ENCODE measurements around the gene BHLHE23.

The BHLHE23 gene

GRCh38 chr20:63025534-63026331 lies 19.0 kb upstream of the BHLHE23 start:
- Histone ChIP-seq H3K9ac (ENCODE audit: low read depth, low read length) (no peak overlapping the region), H3K4me1 (ENCODE audit: insufficient read depth, low read length) (peaks cover 5% of the 10 kb centered on the region; the same call in 1 of the 2 replicates), H3K9me3 (ENCODE audit: control insufficient read depth, insufficient read depth, low read length) (no peaks in the 10 kb centered on the region), H3K36me3 (ENCODE audit: insufficient read depth, low read length) (no peaks in the 10 kb centered on the region)

- H3K9ac ChIP-seq (ENCODE audit: low read depth, low read length) = no peak overlapping the region
- H3K4me1 ChIP-seq (ENCODE audit: insufficient read depth, low read length) = peaks cover 3% of the 10 kb centered on the region; the same call in 1 of the 2 replicates
- H3K36me3 ChIP-seq (ENCODE audit: insufficient read depth, low read length) = no peaks in the 10 kb centered on the region
- no peaks in the 10 kb centered on the region for H3K9me3 ChIP-seq (ENCODE audit: control insufficient read depth, insufficient read depth, low read length)
Measured at GRCh38 chr20:63024573-63025392, 18.0 kb upstream of the BHLHE23 start.

- Histone ChIP-seq H3K9me3 (ENCODE audit: control insufficient read depth, insufficient read depth, low read length) (no peaks in the 10 kb centered on the region), H3K9ac (ENCODE audit: low read depth, low read length) (no peak overlapping the region), H3K36me3 (ENCODE audit: insufficient read depth, low read length) (no peaks in the 10 kb centered on the region), H3K4me1 (ENCODE audit: insufficient read depth, low read length) (no peaks in the 10 kb centered on the region; the same call in 1 of the 2 replicates)
Measured at GRCh38 chr20:63023936-63024571, 17.3 kb upstream of the BHLHE23 start.

- H3K4me1 ChIP-seq (ENCODE audit: insufficient read depth, low read length) = no peaks in the 10 kb centered on the region; the same call in 1 of the 2 replicates
- H3K9ac ChIP-seq (ENCODE audit: low read depth, low read length) = no peak overlapping the region
- H3K9me3 ChIP-seq (ENCODE audit: control insufficient read depth, insufficient read depth, low read length) = no peaks in the 10 kb centered on the region
- no peaks in the 10 kb centered on the region for H3K36me3 ChIP-seq (ENCODE audit: insufficient read depth, low read length)
Measured at GRCh38 chr20:63023071-63023935, 16.5 kb upstream of the BHLHE23 start.

- H3K9ac ChIP-seq (ENCODE audit: low read depth, low read length) = no peak overlapping the region
- H3K4me1 ChIP-seq (ENCODE audit: insufficient read depth, low read length) = no peaks in the 10 kb centered on the region; the same call in 1 of the 2 replicates
Measured at GRCh38 chr20:63022501-63022900, 15.7 kb upstream of the BHLHE23 start.

GRCh38 chr20:63021356-63022321 lies 14.9 kb upstream of the BHLHE23 start:
- Histone ChIP-seq H3K36me3 (ENCODE audit: insufficient read depth, low read length) (no peaks in the 10 kb centered on the region), H3K4me1 (ENCODE audit: insufficient read depth, low read length) (no peaks in the 10 kb centered on the region), H3K9me3 (ENCODE audit: control insufficient read depth, insufficient read depth, low read length) (no peaks in the 10 kb centered on the region), H3K9ac (ENCODE audit: low read depth, low read length) (no peak overlapping the region)

More at GRCh38 chr20:63022501-63022900, 15.7 kb upstream of the BHLHE23 start:
- H3K36me3 ChIP-seq (ENCODE audit: insufficient read depth, low read length) = no peaks in the 10 kb centered on the region
- H3K9me3 ChIP-seq (ENCODE audit: control insufficient read depth, insufficient read depth, low read length) = no peaks in the 10 kb centered on the region

- H3K9ac ChIP-seq (ENCODE audit: low read depth, low read length) = no peak overlapping the region
- no peaks in the 10 kb centered on the region for H3K36me3 ChIP-seq (ENCODE audit: insufficient read depth, low read length)
- no peaks in the 10 kb centered on the region for H3K9me3 ChIP-seq (ENCODE audit: control insufficient read depth, insufficient read depth, low read length)
- no peaks in the 10 kb centered on the region; the same call in 1 of the 2 replicates for H3K4me1 ChIP-seq (ENCODE audit: insufficient read depth, low read length)
Measured at GRCh38 chr20:63020681-63021080, 13.9 kb upstream of the BHLHE23 start.

- H3K4me1 ChIP-seq (ENCODE audit: insufficient read depth, low read length) = peaks cover 7% of the 10 kb centered on the region; the same call in 1 of the 2 replicates
- no peak overlapping the region for H3K9ac ChIP-seq (ENCODE audit: low read depth, low read length)
- H3K9me3 ChIP-seq (ENCODE audit: control insufficient read depth, insufficient read depth, low read length) = peaks cover under 1% of the 10 kb centered on the region; the same call in 1 of the 2 replicates
- H3K36me3 ChIP-seq (ENCODE audit: insufficient read depth, low read length) = no peaks in the 10 kb centered on the region
Measured at GRCh38 chr20:63017826-63018411, 11.2 kb upstream of the BHLHE23 start.

- Histone ChIP-seq H3K36me3 (ENCODE audit: insufficient read depth, low read length) (no peaks in the 10 kb centered on the region), H3K9ac (ENCODE audit: low read depth, low read length) (no peak overlapping the region), H3K9me3 (ENCODE audit: control insufficient read depth, insufficient read depth, low read length) (peaks cover 6% of the 10 kb centered on the region; the same call in 1 of the 2 replicates), H3K4me1 (ENCODE audit: insufficient read depth, low read length) (peaks cover 7% of the 10 kb centered on the region; the same call in 1 of the 2 replicates)
Measured at GRCh38 chr20:63017076-63017825, 10.5 kb upstream of the BHLHE23 start.

GRCh38 chr20:63016514-63017075 lies 9.8 kb upstream of the BHLHE23 start:
- peaks cover 7% of the 10 kb centered on the region; the same call in 1 of the 2 replicates for H3K4me1 ChIP-seq (ENCODE audit: insufficient read depth, low read length)
- no peaks in the 10 kb centered on the region for H3K36me3 ChIP-seq (ENCODE audit: insufficient read depth, low read length)
- H3K9me3 ChIP-seq (ENCODE audit: control insufficient read depth, insufficient read depth, low read length) = peaks cover 6% of the 10 kb centered on the region; the same call in 1 of the 2 replicates
- no peak overlapping the region for H3K9ac ChIP-seq (ENCODE audit: low read depth, low read length)

GRCh38 chr20:63015662-63016361 lies 9.0 kb upstream of the BHLHE23 start:
- Histone ChIP-seq H3K9me3 (ENCODE audit: control insufficient read depth, insufficient read depth, low read length) (peaks cover 6% of the 10 kb centered on the region; the same call in 1 of the 2 replicates), H3K36me3 (ENCODE audit: insufficient read depth, low read length) (no peaks in the 10 kb centered on the region), H3K9ac (ENCODE audit: low read depth, low read length) (no peak overlapping the region; the same call in 1 of the 2 replicates), H3K4me1 (ENCODE audit: insufficient read depth, low read length) (peaks cover 7% of the 10 kb centered on the region; the same call in 1 of the 2 replicates)
